ENCODE measurements around the gene ARSB.

Gene ARSB

DNA sequence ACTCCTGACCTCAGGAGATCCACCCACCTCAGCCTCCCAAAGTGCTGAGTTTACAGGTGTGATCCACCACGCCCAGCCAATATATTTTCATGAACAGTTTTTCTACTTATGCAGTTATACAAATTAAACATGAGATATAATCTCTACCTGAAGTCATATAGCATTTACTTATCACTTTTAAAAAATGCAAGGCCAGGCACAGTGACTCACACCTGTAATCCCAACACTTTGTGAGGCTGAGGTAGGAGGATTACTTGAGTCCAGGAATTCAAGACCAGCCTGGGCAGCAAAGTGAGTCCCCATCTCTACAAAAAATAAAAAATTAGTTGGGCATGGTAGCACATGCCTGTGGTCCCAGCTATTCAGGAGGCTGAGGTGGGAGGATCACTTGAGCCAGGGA, 171.8 kb downstream of the ARSB start:
- no peak for DNase-seq
- no peaks in the 10 kb centered on the region for H3K79me1 ChIP-seq (replicated peaks; ENCODE audit: low read length, poor library complexity, severe bottlenecking)
- no peak overlapping the region for H3K4me2 ChIP-seq (ENCODE audit: low read length, poor library complexity, severe bottlenecking)
- no peak overlapping the region for H2BK120ac ChIP-seq (ENCODE audit: low read depth, low read length)
- H4K8ac ChIP-seq (ENCODE audit: low read length) = no peak overlapping the region
- H2AFZ ChIP-seq (ENCODE audit: low read depth, low read length) = no peak overlapping the region
- H3K9me3 ChIP-seq (ENCODE audit: control insufficient read depth, low read length) = no peaks in the 10 kb centered on the region
- peaks cover 14% of the 10 kb centered on the region for H3K4me1 ChIP-seq (ENCODE audit: control insufficient read depth, insufficient read depth, low read depth, low read length)
- no peaks in the 10 kb centered on the region for H3K27me3 ChIP-seq (ENCODE audit: control insufficient read depth in 1 of 2, insufficient read depth in 1 of 2, low read length in 2 of 2)
- H3K23ac ChIP-seq (ENCODE audit: low read length in 2 of 2) = no peak overlapping the region
- no peaks in the 10 kb centered on the region for H3K36me3 ChIP-seq (ENCODE audit: control insufficient read depth in 1 of 2, insufficient read depth in 2 of 2, low read depth in 1 of 2, low read length in 2 of 2)
- H3K4me3 ChIP-seq (ENCODE audit: insufficient read depth in 1 of 2, low read depth in 1 of 2, low read length in 2 of 2) = no peak overlapping the region
- H3K14ac ChIP-seq (ENCODE audit: low read length in 2 of 2) = no peak overlapping the region
- no peak overlapping the region for H4K91ac ChIP-seq (ENCODE audit: low read length)
- no peak overlapping the region for H2BK15ac ChIP-seq (ENCODE audit: low read depth, poor library complexity, severe bottlenecking)
- H3K27ac ChIP-seq (ENCODE audit: low read length, poor library complexity, severe bottlenecking) = no peak overlapping the region
- no peak overlapping the region for H3K9ac ChIP-seq (ENCODE audit: low read length)
- H2AK5ac ChIP-seq (ENCODE audit: low read length, severe bottlenecking) = no peak overlapping the region
- H3K18ac ChIP-seq (ENCODE audit: low read depth in 1 of 2, low read length in 2 of 2) = no peak overlapping the region
- no peak overlapping the region for H2BK5ac ChIP-seq (ENCODE audit: low read depth, low read length, poor library complexity, severe bottlenecking)
- H2BK12ac ChIP-seq (ENCODE audit: low read length in 2 of 2) = no peak overlapping the region
- no CpG with 5 or more reads among the region's 1 CpG for WGBS
- no peak overlapping the region for H3K4ac ChIP-seq (ENCODE audit: low read depth in 1 of 2, low read length in 2 of 2)

- H2BK5ac ChIP-seq (ENCODE audit: low read depth, low read length, poor library complexity, severe bottlenecking) = peak overlapping the region; percentile 9
- H3K9me3 ChIP-seq (ENCODE audit: control insufficient read depth, low read length) = no peaks in the 10 kb centered on the region
- no peak overlapping the region for H2AFZ ChIP-seq (ENCODE audit: low read depth, low read length)
- no peak overlapping the region for H3K27ac ChIP-seq (ENCODE audit: low read length, poor library complexity, severe bottlenecking)
- no peaks in the 10 kb centered on the region for H3K79me1 ChIP-seq (replicated peaks; ENCODE audit: low read length, poor library complexity, severe bottlenecking)
- H3K4me2 ChIP-seq (ENCODE audit: low read length, poor library complexity, severe bottlenecking) = no peak overlapping the region
- peaks cover 15% of the 10 kb centered on the region for H3K4me1 ChIP-seq (ENCODE audit: control insufficient read depth, insufficient read depth, low read depth, low read length)
- H2BK120ac ChIP-seq (ENCODE audit: low read depth, low read length) = no peak overlapping the region
- H4K8ac ChIP-seq (ENCODE audit: low read length) = no peak overlapping the region
- no peak overlapping the region for H3K4ac ChIP-seq (ENCODE audit: low read depth in 1 of 2, low read length in 2 of 2)
- H2BK15ac ChIP-seq (ENCODE audit: low read depth, poor library complexity, severe bottlenecking) = no peak overlapping the region
- no peak overlapping the region for H3K9ac ChIP-seq (ENCODE audit: low read length)
- no peak for DNase-seq
- no peak overlapping the region for H2AK5ac ChIP-seq (ENCODE audit: low read length, severe bottlenecking)
- no peak overlapping the region for H3K14ac ChIP-seq (ENCODE audit: low read length in 2 of 2)
- H3K4me3 ChIP-seq (ENCODE audit: insufficient read depth in 1 of 2, low read depth in 1 of 2, low read length in 2 of 2) = no peak overlapping the region
- H3K27me3 ChIP-seq (ENCODE audit: control insufficient read depth in 1 of 2, insufficient read depth in 1 of 2, low read length in 2 of 2) = no peaks in the 10 kb centered on the region
- no peak overlapping the region for H3K23ac ChIP-seq (ENCODE audit: low read length in 2 of 2)
- peak overlapping the region in 1 of 2 experiments; percentile 48 for H2BK12ac ChIP-seq (ENCODE audit: low read length in 2 of 2)
- no peak overlapping the region for H4K91ac ChIP-seq (ENCODE audit: low read length)
- no peaks in the 10 kb centered on the region for H3K36me3 ChIP-seq (ENCODE audit: control insufficient read depth in 1 of 2, insufficient read depth in 2 of 2, low read depth in 1 of 2, low read length in 2 of 2)
- 98% methylated on average over 1 of the region's 1 CpG for WGBS
- H3K18ac ChIP-seq (ENCODE audit: low read depth in 1 of 2, low read length in 2 of 2) = no peak overlapping the region
Measured at GRCh38 chr5:78811866-78812265, 173.2 kb downstream of the ARSB start.

DNA sequence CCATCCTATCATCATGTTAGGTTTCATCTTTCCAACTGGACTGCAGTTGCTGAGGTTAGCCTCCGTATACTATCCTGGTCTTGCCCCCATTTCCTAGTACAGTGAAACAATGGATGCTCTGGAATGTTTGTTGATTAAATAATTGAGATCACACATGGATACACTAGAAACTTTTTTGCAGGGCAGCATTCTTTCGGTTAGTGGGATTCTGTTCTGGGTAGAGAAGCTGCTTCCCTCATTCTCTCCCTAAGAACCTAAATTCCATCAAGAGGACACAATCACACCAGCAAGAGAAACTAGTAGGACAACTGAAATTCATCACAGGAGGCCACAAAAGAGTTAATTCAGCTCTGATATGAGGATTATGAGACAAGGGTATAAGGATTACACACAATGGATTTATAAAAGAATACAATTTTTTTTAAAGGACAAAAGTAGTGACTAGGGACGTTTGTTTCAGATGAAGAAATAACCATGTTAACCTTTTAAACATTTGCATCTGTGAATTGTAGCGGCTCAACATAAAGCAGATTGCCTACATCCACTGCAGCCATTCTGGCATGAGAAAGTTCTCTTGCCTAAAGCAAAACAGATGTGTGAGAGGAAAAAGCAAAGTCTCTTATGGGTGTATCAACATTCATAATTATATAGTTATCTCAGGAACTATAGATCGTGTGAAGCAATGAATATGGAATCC, 173.8 kb downstream of the ARSB start:
- Histone ChIP-seq H3K9me3 (ENCODE audit: control insufficient read depth, low read length) (no peaks in the 10 kb centered on the region), H2AK5ac (ENCODE audit: low read length, severe bottlenecking) (no peak overlapping the region), H3K14ac (ENCODE audit: low read length in 2 of 2) (no peak overlapping the region), H4K91ac (ENCODE audit: low read length) (no peak overlapping the region), H3K4me3 (ENCODE audit: insufficient read depth in 1 of 2, low read depth in 1 of 2, low read length in 2 of 2) (no peak overlapping the region), H4K8ac (ENCODE audit: low read length) (no peak overlapping the region), H2BK5ac (ENCODE audit: low read depth, low read length, poor library complexity, severe bottlenecking) (no peak overlapping the region), H3K36me3 (ENCODE audit: control insufficient read depth in 1 of 2, insufficient read depth in 2 of 2, low read depth in 1 of 2, low read length in 2 of 2) (no peaks in the 10 kb centered on the region), H3K27me3 (ENCODE audit: control insufficient read depth in 1 of 2, insufficient read depth in 1 of 2, low read length in 2 of 2) (no peaks in the 10 kb centered on the region), H2BK120ac (ENCODE audit: low read depth, low read length) (no peak overlapping the region), H3K4me2 (ENCODE audit: low read length, poor library complexity, severe bottlenecking) (no peak overlapping the region), H2AFZ (ENCODE audit: low read depth, low read length) (no peak overlapping the region), H2BK12ac (ENCODE audit: low read length in 2 of 2) (no peak overlapping the region), H3K9ac (ENCODE audit: low read length) (no peak overlapping the region), H3K27ac (ENCODE audit: low read length, poor library complexity, severe bottlenecking) (no peak overlapping the region), H3K4ac (ENCODE audit: low read depth in 1 of 2, low read length in 2 of 2) (no peak overlapping the region), H2BK15ac (ENCODE audit: low read depth, poor library complexity, severe bottlenecking) (no peak overlapping the region), H3K18ac (ENCODE audit: low read depth in 1 of 2, low read length in 2 of 2) (no peak overlapping the region), H3K4me1 (ENCODE audit: control insufficient read depth, insufficient read depth, low read depth, low read length) (peaks cover 15% of the 10 kb centered on the region), H3K79me1 (replicated peaks; ENCODE audit: low read length, poor library complexity, severe bottlenecking) (no peaks in the 10 kb centered on the region), H3K23ac (ENCODE audit: low read length in 2 of 2) (no peak overlapping the region)
- no peak for DNase-seq
- 100% methylated on average over 1 of the region's 5 CpGs for WGBS

- no peak overlapping the region for H3K4me2 ChIP-seq (ENCODE audit: low read length, poor library complexity, severe bottlenecking)
- H3K4ac ChIP-seq (ENCODE audit: low read depth in 1 of 2, low read length in 2 of 2) = no peak overlapping the region
- no peak overlapping the region for H3K23ac ChIP-seq (ENCODE audit: low read length in 2 of 2)
- H3K36me3 ChIP-seq (ENCODE audit: control insufficient read depth in 1 of 2, insufficient read depth in 2 of 2, low read depth in 1 of 2, low read length in 2 of 2) = no peaks in the 10 kb centered on the region
- no peak overlapping the region for H3K4me3 ChIP-seq (ENCODE audit: insufficient read depth in 1 of 2, low read depth in 1 of 2, low read length in 2 of 2)
- no peak overlapping the region for H2AFZ ChIP-seq (ENCODE audit: low read depth, low read length)
- H4K8ac ChIP-seq (ENCODE audit: low read length) = no peak overlapping the region
- H2BK12ac ChIP-seq (ENCODE audit: low read length in 2 of 2) = no peak overlapping the region
- no peak overlapping the region for H2BK15ac ChIP-seq (ENCODE audit: low read depth, poor library complexity, severe bottlenecking)
- DNase-seq = no peak
- H3K27me3 ChIP-seq (ENCODE audit: control insufficient read depth in 1 of 2, insufficient read depth in 1 of 2, low read length in 2 of 2) = no peaks in the 10 kb centered on the region
- H3K4me1 ChIP-seq (ENCODE audit: control insufficient read depth, insufficient read depth, low read depth, low read length) = peaks cover 16% of the 10 kb centered on the region
- no peak overlapping the region for H3K27ac ChIP-seq (ENCODE audit: low read length, poor library complexity, severe bottlenecking)
- no peak overlapping the region for H2AK5ac ChIP-seq (ENCODE audit: low read length, severe bottlenecking)
- no peak overlapping the region for H3K14ac ChIP-seq (ENCODE audit: low read length in 2 of 2)
- H2BK120ac ChIP-seq (ENCODE audit: low read depth, low read length) = no peak overlapping the region
- H2BK5ac ChIP-seq (ENCODE audit: low read depth, low read length, poor library complexity, severe bottlenecking) = no peak overlapping the region
- H3K9me3 ChIP-seq (ENCODE audit: control insufficient read depth, low read length) = no peaks in the 10 kb centered on the region
- H3K18ac ChIP-seq (ENCODE audit: low read depth in 1 of 2, low read length in 2 of 2) = no peak overlapping the region
- no peaks in the 10 kb centered on the region for H3K79me1 ChIP-seq (replicated peaks; ENCODE audit: low read length, poor library complexity, severe bottlenecking)
- 81% methylated on average over 6 of the region's 6 CpGs for WGBS
- H4K91ac ChIP-seq (ENCODE audit: low read length) = no peak overlapping the region
- H3K9ac ChIP-seq (ENCODE audit: low read length) = no peak overlapping the region
Measured at GRCh38 chr5:78810098-78810920, 174.8 kb downstream of the ARSB start.
